GM19023 (cell line): ENCODE data around the gene ACAA2.
"Not testable (repeated sequence)": the region's sequence is repeated elsewhere in the genome, so short reads cannot be mapped to it uniquely, and the experiment has no call there.

ENCODE experiments used
- ATAC-seq: cut with Tn5 transposase; IDR thresholded peaks from one replicate; pipeline ENCODE4 v1.9.1; 2021; ENCODE audit warnings: mild to moderate bottlenecking, moderate library complexity; ENCODE audit not compliant: unreplicated experiment

The ACAA2 gene

GRCh38 chr18:49845629-49846360, 32.5 kb upstream of the ACAA2 start:
- no peak for ATAC-seq

GRCh38 chr18:49844903-49845302, 31.6 kb upstream of the ACAA2 start:
- ATAC-seq = no peak

- no peak for ATAC-seq
Measured at GRCh38 chr18:49843778-49844625, 30.7 kb upstream of the ACAA2 start.

- no peak for ATAC-seq
Measured at GRCh38 chr18:49843131-49843530, 29.8 kb upstream of the ACAA2 start.

DNA sequence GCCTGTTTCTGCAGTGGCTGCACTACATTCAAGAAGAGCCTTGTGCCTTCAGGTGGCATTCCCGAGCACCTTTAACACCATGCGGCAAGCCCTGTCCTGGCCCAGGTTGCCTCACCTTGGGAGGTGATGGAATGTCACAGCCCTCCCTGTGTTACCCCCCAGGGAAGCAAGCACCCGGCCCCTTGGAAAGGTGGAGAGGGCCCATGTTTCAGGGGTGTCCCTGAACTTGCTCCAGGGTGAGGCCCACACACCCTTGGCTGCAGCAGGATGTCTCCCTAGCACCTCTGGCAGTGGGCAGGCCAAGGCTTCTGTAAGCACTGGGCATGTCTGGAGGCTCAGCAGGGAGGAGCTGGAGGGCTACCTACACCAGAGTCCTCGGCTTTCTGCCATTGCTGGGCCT, 29.3 kb upstream of the ACAA2 start:
- no peak for ATAC-seq

DNA sequence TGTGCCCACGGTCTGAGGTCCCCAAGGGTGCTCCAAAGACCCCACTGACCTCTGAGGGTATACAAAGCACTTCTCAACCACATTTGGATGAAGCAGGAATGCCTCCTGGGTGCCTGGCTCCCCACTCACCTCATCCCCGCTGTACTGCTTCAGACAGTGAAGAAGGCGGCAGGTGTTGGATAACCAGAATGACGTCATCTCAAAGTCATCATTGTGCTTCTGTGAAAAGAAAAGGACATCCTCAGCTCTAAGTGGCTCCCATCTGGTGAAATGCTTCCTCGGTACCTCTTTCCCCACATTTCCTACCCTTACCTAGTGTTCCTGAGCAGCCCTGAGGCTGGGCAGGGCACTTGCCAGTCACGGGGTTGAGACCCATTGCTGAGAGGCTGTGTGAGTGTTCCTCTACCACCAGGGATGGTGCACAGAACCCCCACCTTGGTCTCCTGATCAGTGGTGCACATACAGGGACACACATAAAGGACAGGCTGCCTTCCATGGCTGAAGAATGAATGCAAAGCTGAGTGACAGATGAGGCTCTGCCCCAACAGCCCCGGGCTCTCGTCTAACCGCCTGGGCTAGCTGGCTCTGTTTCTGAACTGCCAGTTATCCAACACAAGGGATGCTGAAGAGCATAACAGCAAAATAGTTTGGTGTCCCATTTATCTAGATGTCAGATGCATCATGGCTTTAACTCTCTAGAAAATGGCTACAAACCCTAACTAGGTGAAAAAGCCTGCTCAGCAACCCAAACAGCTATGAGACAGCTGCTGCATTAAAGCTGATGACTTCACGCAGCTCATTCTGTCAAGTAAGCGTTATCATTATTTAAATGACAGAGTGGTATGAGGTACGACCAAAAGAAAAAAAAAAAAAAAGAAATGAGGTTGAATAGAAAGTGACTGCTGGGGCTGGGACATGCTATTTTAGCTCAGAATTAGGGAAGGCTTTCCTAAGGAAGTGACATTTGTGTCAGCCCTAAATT, 28.2 kb upstream of the ACAA2 start:
- no peak for ATAC-seq

DNA sequence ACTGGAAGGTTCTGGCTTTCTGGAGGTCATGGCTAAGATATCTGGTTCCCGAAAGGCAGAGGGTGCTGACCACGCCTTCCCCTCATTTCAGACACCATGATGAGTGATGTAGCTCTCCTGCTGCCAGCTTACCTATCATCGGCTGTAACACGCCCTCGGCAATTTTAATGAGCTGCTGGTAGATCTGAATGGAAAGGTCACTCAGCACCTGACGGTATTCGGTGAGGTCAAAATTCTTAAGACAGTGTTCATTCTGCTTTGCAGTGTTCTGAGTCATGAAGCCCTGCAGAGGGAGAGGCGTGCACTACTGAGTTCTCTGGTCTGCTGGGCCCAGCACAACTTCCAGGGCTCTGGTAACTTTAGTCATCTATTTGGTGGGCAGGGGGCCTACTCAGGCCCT, 25.7 kb upstream of the ACAA2 start:
- no peak for ATAC-seq

DNA sequence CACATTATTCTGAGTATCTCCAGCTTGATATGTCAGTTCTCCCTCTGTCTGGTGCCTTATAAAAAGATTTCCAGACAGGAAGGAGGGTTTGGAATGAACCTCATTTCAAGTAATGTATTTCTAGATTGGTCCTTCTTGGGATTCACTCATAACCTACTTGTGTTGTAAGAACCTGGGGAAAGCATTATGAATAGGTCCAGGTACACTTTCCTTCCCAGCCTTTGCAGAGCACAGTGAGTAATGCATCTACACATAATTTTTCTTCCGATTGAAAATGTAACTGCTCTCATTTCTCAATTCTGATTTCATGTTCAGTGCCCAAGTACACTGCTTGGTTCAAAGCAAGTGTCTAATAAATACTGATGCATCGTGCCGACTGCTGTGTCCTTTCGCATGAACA, 25.0 kb upstream of the ACAA2 start:
- no peak for ATAC-seq

DNA sequence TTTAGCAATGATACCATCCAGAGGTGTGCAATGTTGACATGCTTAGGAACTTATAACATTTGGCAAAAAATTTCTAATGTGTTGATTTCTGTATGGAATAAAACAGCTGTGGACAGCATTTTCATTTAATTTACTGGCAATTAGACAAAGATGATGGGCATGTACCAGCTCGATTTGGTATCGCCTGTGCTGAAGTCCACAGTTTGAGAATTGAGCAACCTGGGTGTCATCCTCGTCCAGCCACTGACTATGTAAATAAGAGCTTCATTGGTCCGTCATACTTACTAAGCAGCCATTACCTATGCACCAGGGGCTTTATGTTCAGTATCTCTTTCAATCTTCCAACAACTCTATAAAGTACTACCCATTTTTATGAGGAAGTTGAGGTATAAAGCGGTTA, 24.6 kb upstream of the ACAA2 start:
- ATAC-seq = no peak

DNA sequence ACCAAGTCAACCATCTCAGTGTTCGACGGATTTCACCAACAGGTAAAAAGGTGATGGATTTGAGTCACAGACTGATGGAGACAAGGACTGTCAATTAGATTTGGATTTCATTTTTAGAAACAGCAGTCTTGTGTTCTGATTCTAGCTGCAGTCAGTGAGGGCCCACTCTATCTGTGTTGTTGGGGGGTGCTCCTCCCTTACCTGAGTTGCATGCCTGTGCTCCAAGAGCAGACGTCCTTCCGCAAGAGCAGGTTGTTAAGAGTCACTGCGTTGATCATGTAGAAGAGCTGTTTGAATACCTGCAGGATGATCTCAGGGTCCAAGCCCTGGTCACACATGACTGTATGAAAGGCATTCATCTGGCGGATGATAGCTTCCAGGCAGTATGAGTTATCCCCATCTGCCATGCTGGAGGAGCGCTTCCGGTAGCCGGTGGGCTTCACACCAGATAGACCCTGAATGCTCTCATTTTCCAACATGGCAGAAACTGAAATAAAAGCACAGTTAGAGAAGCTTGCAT, 24.0 kb upstream of the ACAA2 start:
- not testable (repeated sequence) for ATAC-seq

DNA sequence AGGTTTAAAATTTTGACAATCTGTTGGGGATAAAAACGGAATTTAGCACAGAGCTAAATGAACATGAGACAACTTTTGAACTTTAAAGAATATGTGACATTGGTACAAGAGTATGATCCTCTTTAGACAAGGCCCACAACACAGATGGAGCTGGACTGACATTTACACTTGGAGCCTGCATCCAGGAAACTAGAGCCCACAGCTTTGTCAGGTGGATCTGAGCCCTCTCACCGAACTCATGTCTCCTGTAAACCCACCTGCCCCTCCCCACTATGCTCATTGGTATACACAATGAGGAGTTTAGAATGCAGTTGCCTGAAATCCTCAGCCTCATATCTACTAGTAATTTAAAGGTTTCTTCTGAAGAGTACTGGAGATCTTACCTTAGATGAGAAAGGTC, 22.1 kb upstream of the ACAA2 start:
- no peak for ATAC-seq

- ATAC-seq = no peak
Measured at GRCh38 chr18:49834258-49834657, 20.9 kb upstream of the ACAA2 start.

- no peak for ATAC-seq
Measured at GRCh38 chr18:49833814-49834213, 20.5 kb upstream of the ACAA2 start.

- no peak for ATAC-seq
Measured at GRCh38 chr18:49832221-49832647, 18.9 kb upstream of the ACAA2 start.

DNA sequence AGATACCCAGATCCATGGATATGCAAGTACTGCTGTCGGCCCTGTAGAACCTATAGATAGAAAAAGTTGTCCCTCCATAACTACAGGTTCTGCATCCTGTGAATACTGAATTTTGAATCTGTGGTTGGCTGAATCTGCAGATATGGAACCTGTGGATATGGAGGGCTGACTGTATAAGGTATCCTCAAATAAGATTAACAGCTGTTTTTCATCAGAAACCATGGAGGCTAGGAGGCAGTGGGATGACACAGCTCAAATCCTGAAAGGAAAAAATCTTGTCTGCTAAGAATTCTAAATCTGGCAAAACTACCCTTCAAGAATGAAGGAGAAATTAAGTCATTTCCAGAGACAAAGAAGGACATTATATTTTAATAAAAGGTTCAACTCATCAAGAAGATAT, 14.7 kb upstream of the ACAA2 start:
- ATAC-seq = no peak

GRCh38 chr18:49819823-49820671, 6.7 kb upstream of the ACAA2 start:
- ATAC-seq = no peak

GRCh38 chr18:49819071-49819662, 5.8 kb upstream of the ACAA2 start:
- no peak for ATAC-seq

DNA sequence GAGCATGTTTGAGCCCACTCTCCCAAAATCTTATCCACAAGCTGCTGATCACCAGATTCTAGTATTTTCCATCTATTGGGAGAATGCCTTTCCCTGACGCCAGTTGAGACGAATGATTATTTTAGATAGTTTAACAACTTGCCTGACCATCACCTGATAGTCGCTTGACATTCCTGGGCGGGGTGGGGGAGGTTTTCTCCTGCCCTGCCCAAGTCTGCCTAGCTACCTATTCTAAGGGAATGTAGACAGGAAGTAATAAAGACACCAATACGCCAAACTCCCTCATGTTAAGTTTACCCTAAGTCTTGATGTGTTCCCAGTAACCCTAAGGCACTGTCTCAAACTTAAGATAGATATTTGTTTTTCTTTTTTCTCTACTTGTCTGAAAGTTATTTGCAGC, 4.6 kb upstream of the ACAA2 start:
- no peak for ATAC-seq

DNA sequence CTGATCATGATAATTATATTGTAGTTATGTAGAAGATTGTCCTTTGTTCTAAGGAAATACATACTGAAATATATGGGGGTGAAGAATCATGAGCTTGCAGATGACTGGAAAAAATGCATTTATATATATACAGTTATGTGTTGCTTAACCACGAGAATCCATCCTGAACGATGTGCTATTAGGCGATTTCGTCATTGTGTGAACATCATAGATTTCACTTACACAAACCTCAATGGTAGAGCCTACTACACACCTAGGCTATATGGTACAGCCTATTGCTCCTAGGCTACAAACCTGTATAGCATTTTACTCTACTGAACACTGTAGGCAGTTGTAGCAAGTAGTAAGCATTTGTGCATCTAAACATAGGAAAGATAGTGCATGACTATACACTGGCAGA, 2.6 kb upstream of the ACAA2 start:
- no peak for ATAC-seq

DNA sequence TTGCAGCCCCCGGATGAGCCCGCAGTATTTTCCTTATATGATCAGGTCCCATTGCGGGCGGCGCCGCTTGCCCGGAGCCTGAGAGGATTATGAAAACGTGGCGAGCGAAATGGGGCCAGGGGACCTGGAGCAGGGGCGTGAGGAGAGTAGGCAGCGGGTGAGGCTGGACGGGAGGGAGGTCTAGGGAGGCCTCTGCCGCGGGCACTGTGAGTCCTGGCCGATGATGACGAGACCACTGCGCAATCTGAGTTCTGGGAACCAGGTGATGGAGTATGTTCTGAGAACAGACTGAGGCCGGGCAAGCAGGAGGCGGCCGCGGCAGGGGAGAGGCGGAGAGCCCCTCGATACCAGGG, 790 bp upstream of the ACAA2 start:
- ATAC-seq = peak; percentile 29
